Esophagus muscularis mucosa (tissue), 3 donors: ENCODE results near the gene TPRKB.

Source experiments
- CTCF ChIP-seq, 3 experiments: fragments of 200-600 bp in 2 of 3; fragments of 450-650 bp in 1 of 3; sonication (generic) in 2 of 3; IDR thresholded peaks; one replicate each; pipeline ENCODE4 v1.5.1; 2017 to 2019; ENCODE audit warnings: antibody characterized with exemption in 3 of 3, mild to moderate bottlenecking in 2 of 3, moderate library complexity in 1 of 3
- POLR2AphosphoS5 ChIP-seq, 2 donors: sonication (generic); formaldehyde crosslinking; IDR thresholded peaks; one replicate each; pipeline ENCODE4 v1.6.1; 2017; ENCODE audit warnings: antibody characterized with exemption in 2 of 2

GRCh38 chr2:73776381-73776780 is 39.2 kb upstream of the TPRKB start:
- no peak for TF ChIP-seq POLR2AphosphoS5 (IDR thresholded peaks at IDR 0.05)
- TF ChIP-seq CTCF (IDR thresholded peaks at IDR 0.05) = no peak
